Heart left ventricle (tissue), 16 donors: Measurements from ENCODE around the gene CHMP4B. TPM values are rescaled to one million over a fixed set of nuclear protein-coding genes. Genes with fewer than 3 reads are reported as not detected.
A peak's percentile ranks its signal among the peaks of the same experiment; 100 is the strongest.

Experiments
- ATAC-seq, 4 donors: fragments of 200-7000 bp; cut with Tn5 transposase; one replicate each; pipeline ENCODE4 v1.9.1; 2020 to 2022; ENCODE audit warnings: moderate library complexity in 4 of 4, mild to moderate bottlenecking in 3 of 4, moderate number of reproducible peaks in 1 of 4
- DNase-seq, 5 donors: peaks; one replicate each; pipeline ENCODE4 v3.0.0-alpha.2; 2020
- H3K27ac ChIP-seq, 12 donors: fragments of 200-600 bp; sonication (generic) in 4 of 12; one replicate each; pipeline versions ENCODE4 v1.5.0 to v1.8.0; 2016 to 2022; ENCODE audit warnings: mild to moderate bottlenecking in 2 of 12
- H3K27me3 ChIP-seq, 9 donors: fragments of 200-600 bp; sonication (generic) in 2 of 9; one replicate each; pipeline versions ENCODE4 v1.5.1 to v1.8.0; 2016 to 2022; ENCODE audit warnings: mild to moderate bottlenecking in 3 of 9
- H3K36me3 ChIP-seq, 9 donors: fragments of 200-600 bp; sonication (generic) in 2 of 9; one replicate each; pipeline versions ENCODE4 v1.5.0 to v1.8.0; 2018 to 2022; ENCODE audit warnings: mild to moderate bottlenecking in 2 of 9
- H3K4me1 ChIP-seq, 12 donors: fragments of 200-600 bp; sonication (generic) in 4 of 12; one replicate each; pipeline versions ENCODE4 v1.5.0 to v1.8.0; 2016 to 2022; ENCODE audit warnings: mild to moderate bottlenecking in 3 of 12
- H3K4me3 ChIP-seq, 12 donors: fragments of 200-600 bp; sonication (generic) in 4 of 12; one replicate each; pipeline versions ENCODE4 v1.5.0 to v1.8.0; 2017 to 2022; ENCODE audit warnings: mild to moderate bottlenecking in 9 of 12, moderate library complexity in 4 of 12
- H3K9me3 ChIP-seq, 12 donors: fragments of 200-600 bp; sonication (generic) in 4 of 12; one replicate each; pipeline versions ENCODE4 v1.5.0 to v1.8.0; 2016 to 2022; ENCODE audit warnings: mild to moderate bottlenecking in 1 of 12
- CTCF ChIP-seq, 12 donors: fragments of 200-600 bp; sonication (generic) in 4 of 12; IDR thresholded peaks; one replicate each; pipeline versions ENCODE4 v1.5.0 to v1.8.0; 2018 to 2022; ENCODE audit warnings: antibody characterized with exemption in 12 of 12, mild to moderate bottlenecking in 5 of 12
- POLR2A ChIP-seq, 2 donors: fragments of 450-650 bp; IDR thresholded peaks; one replicate each; pipeline ENCODE4 v1.6.1; 2017; ENCODE audit warnings: antibody characterized with exemption in 2 of 2, mild to moderate bottlenecking in 2 of 2, moderate library complexity in 2 of 2
- WGBS, 4 donors: extraction: QIAGEN DNeasy Blood & Tissue Kit in 2 of 4; methylation state at CpG; one replicate each; pipeline versions ENCODE4 v1.1.5 to v1.1.7; 2013 to 2018; 5-methylcytosine and 5-hydroxymethylcytosine counted together
- intact Hi-C, 10 donors: fragments of 100-400 bp; cut with DNase I; formaldehyde crosslinking; loops; one replicate each; pipeline versions ENCODE4 v1.11.1 to v1.14.2; 2022
- polyA plus RNA-seq, 2 donors: library from polyadenylated mRNA; stranded (reverse); fragments of 200-250 nt; gene quantifications; one replicate each; pipeline ENCODE4 v1.2.3, GENCODE V29; 2013
- total RNA-seq, 9 donors: library from RNA; depleted of rRNA in 2 of 9; stranded (reverse); fragments of >200 nt in 2 of 9; fragmentation: NEBNext Ultra II Directional in 3 of 9; extraction: Animal tissue kit (Norgen Biotek cat#: 25700) in 3 of 9; gene quantifications; one replicate each; pipeline versions ENCODE4 v1.1.0 to v1.2.4, GENCODE V29; 2016 to 2023
- donor health status: ischemic (EF 13 %, LVEDD 7.1; RV severe dilation, severe dysfunction).
- donor health status: healthy with polysubstance abuse.
- donor health status: DM: no; HTN: yes; CAD: no.
- donor health status: DM: no; HTN: no; CAD: no.
- donor health status: ischemic (EF 25% LVEDD 6.9; RV normal size, moderate dysfunction).
- donor health status: ischemic (EF 25% LVEDD 5.7; RV mildly dilated, moderate dysfunction).
- donor health status: healthy.
- donor health status: DM: yes; HTN: yes; CAD: no.
- donor health status: ischemic (EF 35%, LVEDD 5.7; RV mildly dilated, moderate dysfunction).
- donor health status: nonischemic (EF 11% LVEDD 7.7; RV severe dilation, severe dysfunction).
- donor health status: DM: yes; HTN: yes; CAD: no.
- donor health status: PGD.
- donor health status: ischemic (EF 29% LVEDD 5.4; RV normal size, mild dysfunction).
- donor health status: nonischemic (EF 23%, LVEDD 6.1; RV moderate dilation, normal function).

Gene CHMP4B
- total and polyA plus RNA-seq, 11 donors: 46.2 to 233 (median 112) TPM

GRCh38 chr20:33820362-33820761 lies 9.2 kb downstream of the CHMP4B start:
- peak; percentile 37 to 71 (median 60) for ATAC-seq
- WGBS, 4 donors: 60 to 76% (median 73%) methylated on average over 1 of the region's 1 CpG
- H3K27me3 ChIP-seq: no peaks in the 10 kb centered on the region
- H3K9me3 ChIP-seq: no peaks in the 10 kb centered on the region
- peak overlapping the region in 3 of 12 donors; percentile 13 to 43 (median 21) for H3K27ac ChIP-seq
- TF ChIP-seq POLR2A (IDR thresholded peaks at IDR 0.05) (no peak), CTCF (IDR thresholded peaks at IDR 0.05) (no peak)
- H3K36me3 ChIP-seq: peaks cover 0 to 12% (median 0%) of the 10 kb centered on the region in 9 donors
- intact Hi-C loops: no loop called here
- H3K4me3 ChIP-seq: no peak overlapping the region
- DNase-seq: no peak
- H3K4me1 ChIP-seq: peaks cover 0 to 93% (median 62%) of the 10 kb centered on the region in 12 donors

DNA sequence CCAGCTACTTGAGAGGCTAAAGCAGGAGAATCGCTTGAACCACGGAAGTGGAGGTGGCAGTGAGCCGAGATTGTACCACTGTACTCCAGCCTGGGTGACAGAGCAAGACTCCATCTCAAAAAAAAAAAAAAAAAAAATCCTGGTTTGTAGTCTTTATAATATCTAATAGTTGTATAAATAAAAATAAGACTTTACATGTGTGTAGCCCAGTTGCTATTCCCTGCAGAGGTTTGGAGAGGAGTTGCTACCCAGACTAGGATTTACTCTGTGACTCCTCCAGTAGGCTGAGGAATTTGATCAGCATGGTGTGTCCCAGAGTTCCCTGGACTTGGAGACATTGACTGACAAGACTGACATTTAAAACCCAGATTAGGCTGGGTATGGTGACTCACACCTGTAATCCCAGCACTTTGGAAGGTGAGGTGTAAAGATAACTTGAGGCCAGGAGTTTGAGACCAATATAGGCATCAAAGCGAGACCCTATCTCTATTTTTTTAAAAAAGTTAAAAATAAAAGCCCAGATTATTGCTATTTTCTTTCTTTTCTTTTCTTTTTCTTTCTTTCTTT lies 10.2 kb downstream of the CHMP4B start:
- peaks cover 0 to 93% (median 65%) of the 10 kb centered on the region in 12 donors for H3K4me1 ChIP-seq
- H3K36me3 ChIP-seq: peaks cover 0 to 5% (median 0%) of the 10 kb centered on the region in 9 donors
- DNase-seq (no peak), ATAC-seq (peak in 1 of 4 donors; percentile 44)
- H3K9me3 ChIP-seq: no peaks in the 10 kb centered on the region
- intact Hi-C loops: no loop called here
- H3K4me3 ChIP-seq: no peak overlapping the region
- no peaks in the 10 kb centered on the region for H3K27me3 ChIP-seq
- H3K27ac ChIP-seq: peak overlapping the region in 2 of 12 donors; percentile 21 to 43
- 32 to 86% (median 49%) methylated on average over 4 of the region's 4 CpGs for WGBS, 4 donors
- TF ChIP-seq POLR2A (IDR thresholded peaks at IDR 0.05) (no peak), CTCF (IDR thresholded peaks at IDR 0.05) (no peak)

- ATAC-seq (peak; percentile 76 to 88 (median 82)), DNase-seq (peak in 3 of 5 donors; percentile 38 to 59 (median 41))
- Histone ChIP-seq H3K9me3 (no peaks in the 10 kb centered on the region), H3K36me3 (peaks cover 0 to 5% (median 0%) of the 10 kb centered on the region in 9 donors), H3K27me3 (no peaks in the 10 kb centered on the region), H3K4me1 (peaks cover 0 to 94% (median 67%) of the 10 kb centered on the region in 12 donors), H3K4me3 (no peak overlapping the region), H3K27ac (peak overlapping the region in 9 of 12 donors; percentile 17 to 52 (median 42))
- TF ChIP-seq CTCF (IDR thresholded peaks at IDR 0.05) (no peak), POLR2A (IDR thresholded peaks at IDR 0.05) (no peak)
- intact Hi-C loops: no loop called here
- 54 to 69% (median 58%) methylated on average over 5 of the region's 5 CpGs for WGBS, 4 donors
Measured at GRCh38 chr20:33822423-33822822, 11.3 kb downstream of the CHMP4B start.

- Histone ChIP-seq H3K27me3 (no peaks in the 10 kb centered on the region), H3K4me3 (no peak overlapping the region), H3K36me3 (peaks cover 0 to 5% (median 0%) of the 10 kb centered on the region in 9 donors), H3K27ac (peak overlapping the region in 6 of 12 donors; percentile 17 to 52 (median 42)), H3K4me1 (peaks cover 0 to 94% (median 67%) of the 10 kb centered on the region in 12 donors), H3K9me3 (no peaks in the 10 kb centered on the region)
- TF ChIP-seq POLR2A (IDR thresholded peaks at IDR 0.05) (no peak), CTCF (IDR thresholded peaks at IDR 0.05) (no peak)
- intact Hi-C loops: no loop called here
- DNase-seq (no peak), ATAC-seq (no peak)
- 92 to 94% (median 92%) methylated on average over 5 of the region's 5 CpGs for WGBS, 4 donors
Measured at GRCh38 chr20:33822991-33823390, 11.8 kb downstream of the CHMP4B start.
